IMR-90 (cell line): ENCODE measurements around the gene NUAK1. TPM values are rescaled to one million over a fixed set of nuclear protein-coding genes. Genes with fewer than 3 reads are reported as not detected.
A peak's percentile ranks its signal among the peaks of the same experiment; 100 is the strongest.

ENCODE experiments used
- ATAC-seq: fragments of 200-7000 bp; cut with Tn5 transposase; 2 replicates; pipeline ENCODE4 v1.9.1; 2020; ENCODE audit warnings: low read depth, mild to moderate bottlenecking, moderate library complexity
- BruUV-seq: library from RNA; stranded (reverse); fragments of 400-500 nt; replicated peaks from 2 replicates; lab custom pipeline; 2021; lab: Mats Ljungman, UMichigan
- CTCF ChIA-PET: fragments of 300-600 bp; formaldehyde crosslinking; extraction: SDS; loops from one replicate; lab custom pipeline; 2021; ENCODE audit warnings: antibody characterized with exemption; lab: Yijun Ruan, JAX
- POLR2A ChIA-PET: fragments of 300-600 bp; sonication (Branson Sonifier 250); formaldehyde crosslinking; loops from one replicate; lab custom pipeline; 2022; ENCODE audit warnings: antibody characterized with exemption; ENCODE audit not compliant: unreplicated experiment; lab: Charles Lee
- DNase-seq: peaks from one replicate; pipeline ENCODE4 v3.0.0; 2013
- H2AFZ ChIP-seq: replicated peaks from 2 replicates; pipeline ENCODE3; 2013; ENCODE audit warnings: low read length, mild to moderate bottlenecking; ENCODE audit not compliant: poor library complexity
- H2AK5ac ChIP-seq: 2 replicates; pipeline ENCODE4 v1.6.1; 2013; ENCODE audit warnings: low read depth, low read length, inconsistent platforms
- H2AK9ac ChIP-seq: replicated peaks from 2 replicates; pipeline ENCODE3; 2013; ENCODE audit warnings: mild to moderate bottlenecking, low read depth, low read length, moderate library complexity; ENCODE audit not compliant: poor library complexity
- H2BK120ac ChIP-seq: 2 replicates; pipeline ENCODE4 v1.6.1; 2013; ENCODE audit warnings: low read depth, low read length, inconsistent platforms
- H2BK15ac ChIP-seq: 3 replicates; pipeline ENCODE4 v1.6.1; 2013; ENCODE audit warnings: low read depth, low read length, inconsistent platforms
- H2BK20ac ChIP-seq: 2 replicates; pipeline ENCODE4 v1.6.1; 2013; ENCODE audit warnings: low read depth, mild to moderate bottlenecking, inconsistent platforms, low read length, moderate library complexity
- H2BK5ac ChIP-seq: 2 replicates; pipeline ENCODE4 v1.6.1; 2013; ENCODE audit warnings: mild to moderate bottlenecking, low read depth, low read length, inconsistent platforms; ENCODE audit not compliant: poor library complexity, severe bottlenecking
- H3K14ac ChIP-seq: replicated peaks from 2 replicates; pipeline ENCODE4 v1.6.1; 2013; ENCODE audit warnings: low read depth, low read length, inconsistent platforms
- H3K18ac ChIP-seq: 2 replicates; pipeline ENCODE4 v1.6.1; 2013; ENCODE audit warnings: low read depth, low read length, control low read depth
- H3K23ac ChIP-seq: 2 replicates; pipeline ENCODE4 v1.6.1; 2013; ENCODE audit warnings: low read depth, low read length, inconsistent platforms
- H3K27ac ChIP-seq: 2 replicates; pipeline ENCODE4 v1.5.1; 2013; ENCODE audit warnings: mild to moderate bottlenecking, control low read depth, low read length; ENCODE audit not compliant: insufficient read depth
- H3K27me3 ChIP-seq: 2 replicates; pipeline ENCODE4 v1.6.1; 2013; ENCODE audit warnings: low read length; ENCODE audit not compliant: control insufficient read depth, insufficient read depth
- H3K36me3 ChIP-seq: 2 replicates; pipeline ENCODE4 v1.6.1; 2013; ENCODE audit warnings: low read length, mixed read lengths; ENCODE audit not compliant: control insufficient read depth, insufficient read depth
- H3K4ac ChIP-seq: 2 replicates; pipeline ENCODE4 v1.6.1; 2013; ENCODE audit warnings: low read depth, low read length, inconsistent platforms
- H3K4me1 ChIP-seq: 2 replicates; pipeline ENCODE4 v1.6.1; 2013; ENCODE audit warnings: low read length, mixed read lengths; ENCODE audit not compliant: control insufficient read depth, insufficient read depth
- H3K4me2 ChIP-seq: 2 replicates; pipeline ENCODE4 v1.6.1; 2013; ENCODE audit warnings: low read depth, mild to moderate bottlenecking, control low read depth, low read length, moderate library complexity
- H3K4me3 ChIP-seq: 2 replicates; pipeline ENCODE4 v1.5.1; 2013; ENCODE audit warnings: low read depth, mild to moderate bottlenecking, control low read depth, low read length, moderate library complexity; ENCODE audit not compliant: insufficient read depth
- H3K56ac ChIP-seq: 2 replicates; pipeline ENCODE4 v1.6.1; 2013; ENCODE audit warnings: low read length, inconsistent platforms; ENCODE audit not compliant: insufficient read depth; ENCODE audit errors: extremely low read depth
- H3K79me1 ChIP-seq, 2 experiments: 2 replicates each; pipeline ENCODE4 v1.6.1; 2013; ENCODE audit warnings: low read length in 2 of 2, inconsistent platforms in 1 of 2, low read depth in 1 of 2
- H3K9ac ChIP-seq: 2 replicates; pipeline ENCODE4 v1.6.1; 2013; ENCODE audit warnings: low read depth, low read length, control low read depth
- H3K9me1 ChIP-seq: 2 replicates; pipeline ENCODE4 v1.6.1; 2013; ENCODE audit warnings: low read length, inconsistent platforms; ENCODE audit not compliant: insufficient read depth
- H3K9me3 ChIP-seq: 2 replicates; pipeline ENCODE4 v1.6.1; 2013; ENCODE audit warnings: low read length; ENCODE audit not compliant: control insufficient read depth, insufficient read depth
- H4K20me1 ChIP-seq: 2 replicates; pipeline ENCODE4 v1.6.1; 2013; ENCODE audit warnings: low read length, inconsistent platforms; ENCODE audit not compliant: insufficient read depth
- H4K5ac ChIP-seq: 2 replicates; pipeline ENCODE4 v1.6.1; 2013; ENCODE audit warnings: mild to moderate bottlenecking, low read depth, low read length, control low read depth
- H4K8ac ChIP-seq, 2 experiments: 2 replicates each; pipeline ENCODE4 v1.6.1; 2013; ENCODE audit warnings: low read depth in 2 of 2, low read length in 2 of 2, control low read depth in 1 of 2, inconsistent platforms in 1 of 2
- H4K91ac ChIP-seq: 2 replicates; pipeline ENCODE4 v1.6.1; 2013; ENCODE audit warnings: low read depth, low read length, inconsistent platforms; ENCODE audit not compliant: insufficient read depth
- BHLHE40 ChIP-seq: fragments of 150-350 bp; IDR thresholded peaks from 2 replicates; pipeline ENCODE4 v1.6.1; 2016; ENCODE audit warnings: mild to moderate bottlenecking, low read depth, low read length
- CHD1 ChIP-seq: IDR thresholded peaks from 2 replicates; pipeline ENCODE4 v1.6.1; 2012; ENCODE audit warnings: low read depth, low read length, improper control_type of control experiment
- FOS ChIP-seq: fragments of 150-350 bp; IDR thresholded peaks from 2 replicates; pipeline ENCODE4 v1.6.1; 2016; ENCODE audit warnings: low read depth, low read length
- MXI1 ChIP-seq: IDR thresholded peaks from 2 replicates; pipeline ENCODE4 v1.6.1; 2012; ENCODE audit warnings: low read depth, mild to moderate bottlenecking, low read length, moderate library complexity, borderline replicate concordance
- NFE2L2 ChIP-seq: fragments of 150-350 bp; IDR thresholded peaks from 2 replicates; pipeline ENCODE4 v1.6.1; 2016; ENCODE audit warnings: low read depth, mild to moderate bottlenecking, low read length
- RAD21 ChIP-seq: IDR thresholded peaks from 2 replicates; pipeline ENCODE4 v1.6.1; 2012; ENCODE audit warnings: low read length, improper control_type of control experiment
- RCOR1 ChIP-seq: IDR thresholded peaks from 2 replicates; pipeline ENCODE4 v1.6.1; 2012; ENCODE audit warnings: mild to moderate bottlenecking, low read length, improper control_type of control experiment; ENCODE audit not compliant: insufficient replicate concordance
- RFX5 ChIP-seq: IDR thresholded peaks from 2 replicates; pipeline ENCODE4 v1.8.0; 2012; ENCODE audit warnings: low read depth, mild to moderate bottlenecking, low read length, moderate library complexity
- WGBS, 2 experiments: methylation state at CpG; one replicate each; pipeline versions ENCODE4 v1.1.5 to v1.1.7; 2013; ENCODE audit warnings: missing lambda C conversion rate in 2 of 2; ENCODE audit not compliant: insufficient read length in 1 of 2; ENCODE audit errors: extremely low coverage in 2 of 2; 5-methylcytosine and 5-hydroxymethylcytosine counted together
- dilution Hi-C: fragments of 300-500 bp; cut with HindIII; formaldehyde crosslinking; loops from one replicate; pipeline ENCODE4 v1.14.3; 2018; ENCODE audit warnings: low sequenced_read_pairs; ENCODE audit not compliant: unreplicated experiment
- in situ Hi-C: fragments of 300-500 bp; cut with MboI; formaldehyde crosslinking; loops from 3 replicates; pipeline ENCODE4 v1.14.3; 2019; ENCODE audit warnings: low sequenced_read_pairs, inconsistent platforms, mixed read lengths
- intact Hi-C: fragments of 100-400 bp; cut with micrococcal nuclease; formaldehyde crosslinking; loops from 2 replicates; pipeline ENCODE4 v1.10.0; 2022
- polyA plus RNA-seq, 3 experiments: library from polyadenylated mRNA; depleted of rRNA; stranded (reverse); fragments of >200 nt; gene quantifications; 2 replicates each; pipeline ENCODE4 v1.2.3, GENCODE V29; 2012; ENCODE audit warnings: low replicate concordance in 1 of 3
- total RNA-seq: library from RNA; depleted of rRNA; stranded (reverse); fragments of >200 nt; gene quantifications from 2 replicates; pipeline ENCODE4 v1.2.3, GENCODE V29; 2012
- TF ChIP-seq, protein P1 (sequence below): fragments of 150-350 bp; IDR thresholded peaks from 2 replicates; pipeline ENCODE4 v1.6.1; 2017; ENCODE audit warnings: mild to moderate bottlenecking, antibody characterized with exemption, low read length, low read depth
- TF ChIP-seq, protein P2 (sequence below): conservative IDR thresholded peaks from 2 replicates; pipeline ENCODE4 v1.5.1; 2012; ENCODE audit warnings: mild to moderate bottlenecking, low read depth, low read length, improper control_type of control experiment
- TF ChIP-seq, protein P3 (sequence below): fragments of 150-350 bp; IDR thresholded peaks from 2 replicates; pipeline ENCODE4 v1.6.1; 2016; ENCODE audit warnings: low read depth, mild to moderate bottlenecking, low read length, moderate library complexity, borderline replicate concordance

NUAK1 gene
- total and polyA plus RNA-seq, 2 of the 4 experiments (the other 2 are of a cell fraction) = 4.8 to 8.8 TPM

DNA sequence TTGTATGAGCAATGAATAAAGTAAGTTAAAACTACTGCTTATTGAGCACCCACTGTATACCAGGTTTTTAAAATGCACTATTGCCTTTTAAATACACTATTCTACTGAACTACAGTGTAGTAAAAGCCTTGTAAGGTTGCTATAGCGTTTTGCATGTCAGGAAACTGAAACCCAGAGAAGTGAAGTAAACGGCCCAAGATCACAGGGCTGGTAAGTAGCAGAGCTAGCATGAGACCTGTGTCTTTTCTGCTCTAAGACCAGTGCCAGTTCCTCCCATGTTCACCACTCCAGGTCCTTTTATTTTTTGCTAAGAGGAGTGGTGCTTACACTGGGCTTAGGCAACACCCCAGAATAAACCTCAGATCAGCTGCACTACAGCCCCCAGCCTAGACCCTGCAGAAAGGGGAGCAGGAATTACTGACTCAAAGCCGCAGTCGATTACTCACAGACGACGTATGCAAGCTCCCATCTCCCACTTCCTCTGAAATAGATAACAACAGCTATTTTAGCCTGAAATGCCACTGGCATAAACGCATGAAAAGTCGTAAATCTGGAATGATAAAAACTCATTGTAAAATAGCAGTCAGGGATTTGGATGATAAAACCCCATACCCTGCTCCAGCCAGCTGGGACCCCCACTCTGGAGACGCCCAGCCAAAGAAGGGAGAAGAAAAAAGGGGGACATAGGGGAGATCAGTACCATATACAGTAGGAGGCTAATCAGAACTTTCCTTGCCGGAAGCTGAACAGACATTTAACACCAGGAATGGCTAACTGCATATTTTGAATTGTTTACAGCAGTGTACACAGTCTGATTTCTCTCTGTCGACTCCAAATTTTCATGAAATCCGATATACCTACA lies 108.3 kb downstream of the NUAK1 start (continued):
- TF ChIP-seq, protein P1, sequence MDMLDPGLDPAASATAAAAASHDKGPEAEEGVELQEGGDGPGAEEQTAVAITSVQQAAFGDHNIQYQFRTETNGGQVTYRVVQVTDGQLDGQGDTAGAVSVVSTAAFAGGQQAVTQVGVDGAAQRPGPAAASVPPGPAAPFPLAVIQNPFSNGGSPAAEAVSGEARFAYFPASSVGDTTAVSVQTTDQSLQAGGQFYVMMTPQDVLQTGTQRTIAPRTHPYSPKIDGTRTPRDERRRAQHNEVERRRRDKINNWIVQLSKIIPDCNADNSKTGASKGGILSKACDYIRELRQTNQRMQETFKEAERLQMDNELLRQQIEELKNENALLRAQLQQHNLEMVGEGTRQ = no peak
- peak; percentile 10; the same call in 1 of the 2 replicates for TF ChIP-seq RAD21

DNA sequence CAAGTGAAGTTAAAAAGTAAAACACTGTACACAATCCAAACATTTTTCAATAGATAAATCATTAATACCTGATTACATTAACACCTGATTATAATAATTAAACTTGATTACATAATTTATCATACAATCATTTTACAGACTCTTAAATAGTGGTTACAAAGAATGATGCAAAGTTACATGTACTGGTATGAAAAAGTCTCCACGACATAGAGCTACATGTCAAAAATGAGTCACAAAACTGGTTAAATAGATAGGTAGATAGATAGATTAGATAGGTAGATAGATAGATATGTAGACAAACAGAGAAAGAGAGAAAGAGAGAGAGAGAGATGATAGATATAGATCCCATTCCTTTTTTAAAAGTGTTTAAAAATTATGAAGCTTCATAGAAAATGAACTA lies 109.2 kb downstream of the NUAK1 start:
- Histone ChIP-seq H4K5ac (no peak overlapping the region), H2BK20ac (peak overlapping the region; percentile 79; the same call in 1 of the 2 replicates), H3K4me1 (peaks cover 18% of the 10 kb centered on the region), H2BK5ac (peak overlapping the region; percentile 97), H2AK5ac (no peak overlapping the region), H3K4me2 (no peak overlapping the region), H3K79me1 (no peaks in the 10 kb centered on the region; a peak in 1 of 4 replicates), H3K27me3 (no peaks in the 10 kb centered on the region), H4K20me1 (no peaks in the 10 kb centered on the region), H2BK120ac (peak overlapping the region; percentile 83; the same call in 1 of the 2 replicates), H2AFZ (no peak overlapping the region), H3K9me1 (peaks cover 20% of the 10 kb centered on the region), H3K56ac (no peak overlapping the region), H3K9ac (no peak overlapping the region), H3K18ac (no peak overlapping the region), H3K4me3 (no peak overlapping the region), H3K23ac (peak overlapping the region; percentile 22; the same call in 1 of the 2 replicates), H2AK9ac (no peak overlapping the region), H3K4ac (peak overlapping the region; percentile 34; the same call in 1 of the 2 replicates), H3K36me3 (no peaks in the 10 kb centered on the region), H3K9me3 (no peaks in the 10 kb centered on the region), H3K27ac (no peak overlapping the region), H4K8ac (no peak overlapping the region; a peak in 1 of 4 replicates), H2BK15ac (peak overlapping the region; percentile 61; the same call in 2 of the 3 replicates), H4K91ac (0 out of 2 replicates have a peak overlapping the region, but pooled peaks have one; percentile 0), H3K14ac (no peak overlapping the region; the same call in 1 of the 2 replicates)
- DNase-seq (no peak), ATAC-seq (no peak)
- dilution Hi-C loops (no loop called here), in situ Hi-C loops (no loop called here), intact Hi-C loops (no loop called here)
- no TSS peak for BruUV-seq
- ChIA-PET POLR2A (no interaction called here), CTCF (no interaction called here)
- WGBS, 2 experiments = no CpG with 5 or more reads among the region's 1 CpG
- no peak for TF ChIP-seq NFE2L2
- TF ChIP-seq, protein P2, sequence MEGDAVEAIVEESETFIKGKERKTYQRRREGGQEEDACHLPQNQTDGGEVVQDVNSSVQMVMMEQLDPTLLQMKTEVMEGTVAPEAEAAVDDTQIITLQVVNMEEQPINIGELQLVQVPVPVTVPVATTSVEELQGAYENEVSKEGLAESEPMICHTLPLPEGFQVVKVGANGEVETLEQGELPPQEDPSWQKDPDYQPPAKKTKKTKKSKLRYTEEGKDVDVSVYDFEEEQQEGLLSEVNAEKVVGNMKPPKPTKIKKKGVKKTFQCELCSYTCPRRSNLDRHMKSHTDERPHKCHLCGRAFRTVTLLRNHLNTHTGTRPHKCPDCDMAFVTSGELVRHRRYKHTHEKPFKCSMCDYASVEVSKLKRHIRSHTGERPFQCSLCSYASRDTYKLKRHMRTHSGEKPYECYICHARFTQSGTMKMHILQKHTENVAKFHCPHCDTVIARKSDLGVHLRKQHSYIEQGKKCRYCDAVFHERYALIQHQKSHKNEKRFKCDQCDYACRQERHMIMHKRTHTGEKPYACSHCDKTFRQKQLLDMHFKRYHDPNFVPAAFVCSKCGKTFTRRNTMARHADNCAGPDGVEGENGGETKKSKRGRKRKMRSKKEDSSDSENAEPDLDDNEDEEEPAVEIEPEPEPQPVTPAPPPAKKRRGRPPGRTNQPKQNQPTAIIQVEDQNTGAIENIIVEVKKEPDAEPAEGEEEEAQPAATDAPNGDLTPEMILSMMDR = no peak
- TF ChIP-seq, protein P3, sequence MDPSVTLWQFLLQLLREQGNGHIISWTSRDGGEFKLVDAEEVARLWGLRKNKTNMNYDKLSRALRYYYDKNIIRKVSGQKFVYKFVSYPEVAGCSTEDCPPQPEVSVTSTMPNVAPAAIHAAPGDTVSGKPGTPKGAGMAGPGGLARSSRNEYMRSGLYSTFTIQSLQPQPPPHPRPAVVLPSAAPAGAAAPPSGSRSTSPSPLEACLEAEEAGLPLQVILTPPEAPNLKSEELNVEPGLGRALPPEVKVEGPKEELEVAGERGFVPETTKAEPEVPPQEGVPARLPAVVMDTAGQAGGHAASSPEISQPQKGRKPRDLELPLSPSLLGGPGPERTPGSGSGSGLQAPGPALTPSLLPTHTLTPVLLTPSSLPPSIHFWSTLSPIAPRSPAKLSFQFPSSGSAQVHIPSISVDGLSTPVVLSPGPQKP = no peak
- no peak for TF ChIP-seq BHLHE40
- TF ChIP-seq FOS = no peak
- TF ChIP-seq RAD21 = no peak
- TF ChIP-seq RCOR1 = no peak
- TF ChIP-seq MXI1 = no peak
- no peak for TF ChIP-seq CHD1
- no peak for TF ChIP-seq RFX5
